RWPE2 (cell line): Measurements from ENCODE around the gene SP3.

Experiments used
- ATAC-seq: fragments of 200-7000 bp; cut with Tn5 transposase; 3 replicates; pipeline ENCODE4 v1.9.1; 2021; ENCODE audit warnings: low read depth
- DNase-seq: peaks from one replicate; pipeline ENCODE4 v3.0.0-alpha.2; 2020; ENCODE audit warnings: low spot score
- H3K27ac ChIP-seq: fragments of 450-650 bp; 2 replicates; pipeline ENCODE4 v1.5.1; 2017; ENCODE audit warnings: mild to moderate bottlenecking; ENCODE audit not compliant: poor library complexity, severe bottlenecking
- H3K27me3 ChIP-seq: fragments of 250-450 bp; sonication (Bioruptor Pico); 2 replicates; pipeline ENCODE4 v1.5.1; 2021; ENCODE audit warnings: mild to moderate bottlenecking, moderate library complexity; ENCODE audit not compliant: insufficient read depth, poor library complexity, severe bottlenecking
- H3K36me3 ChIP-seq: fragments of 250-450 bp; sonication (Bioruptor Pico); 2 replicates; pipeline ENCODE4 v1.5.1; 2020; ENCODE audit warnings: low read depth, mild to moderate bottlenecking, moderate library complexity
- H3K4me1 ChIP-seq: fragments of 250-450 bp; sonication (Bioruptor Pico); 2 replicates; pipeline ENCODE4 v1.5.1; 2021; ENCODE audit warnings: mild to moderate bottlenecking, moderate library complexity; ENCODE audit not compliant: insufficient read depth, poor library complexity, severe bottlenecking
- H3K4me3 ChIP-seq: fragments of 250-450 bp; sonication (Bioruptor Pico); 2 replicates; pipeline ENCODE4 v1.5.1; 2021; ENCODE audit warnings: mild to moderate bottlenecking, moderate library complexity; ENCODE audit not compliant: severe bottlenecking
- H3K9me3 ChIP-seq: fragments of 250-450 bp; sonication (Bioruptor Pico); 2 replicates; pipeline ENCODE4 v1.5.1; 2021; ENCODE audit warnings: mild to moderate bottlenecking, moderate library complexity; ENCODE audit not compliant: severe bottlenecking
- TF ChIP-seq, protein P1 (sequence below): fragments of 450-650 bp; IDR thresholded peaks from one replicate; pipeline ENCODE4 v1.5.1; 2017; ENCODE audit warnings: mild to moderate bottlenecking, moderate library complexity; ENCODE audit not compliant: poor library complexity, severe bottlenecking

SP3 gene

GRCh38 chr2:173957517-173957916, 7.7 kb downstream of the SP3 start:
- ATAC-seq (no peak), DNase-seq (no peak)
- TF ChIP-seq, protein P1, sequence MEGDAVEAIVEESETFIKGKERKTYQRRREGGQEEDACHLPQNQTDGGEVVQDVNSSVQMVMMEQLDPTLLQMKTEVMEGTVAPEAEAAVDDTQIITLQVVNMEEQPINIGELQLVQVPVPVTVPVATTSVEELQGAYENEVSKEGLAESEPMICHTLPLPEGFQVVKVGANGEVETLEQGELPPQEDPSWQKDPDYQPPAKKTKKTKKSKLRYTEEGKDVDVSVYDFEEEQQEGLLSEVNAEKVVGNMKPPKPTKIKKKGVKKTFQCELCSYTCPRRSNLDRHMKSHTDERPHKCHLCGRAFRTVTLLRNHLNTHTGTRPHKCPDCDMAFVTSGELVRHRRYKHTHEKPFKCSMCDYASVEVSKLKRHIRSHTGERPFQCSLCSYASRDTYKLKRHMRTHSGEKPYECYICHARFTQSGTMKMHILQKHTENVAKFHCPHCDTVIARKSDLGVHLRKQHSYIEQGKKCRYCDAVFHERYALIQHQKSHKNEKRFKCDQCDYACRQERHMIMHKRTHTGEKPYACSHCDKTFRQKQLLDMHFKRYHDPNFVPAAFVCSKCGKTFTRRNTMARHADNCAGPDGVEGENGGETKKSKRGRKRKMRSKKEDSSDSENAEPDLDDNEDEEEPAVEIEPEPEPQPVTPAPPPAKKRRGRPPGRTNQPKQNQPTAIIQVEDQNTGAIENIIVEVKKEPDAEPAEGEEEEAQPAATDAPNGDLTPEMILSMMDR, result no peak
- Histone ChIP-seq H3K4me1 (peaks cover 27% of the 10 kb centered on the region), H3K9me3 (peaks cover 4% of the 10 kb centered on the region), H3K27ac (no peak overlapping the region), H3K36me3 (peaks cover 64% of the 10 kb centered on the region), H3K27me3 (no peaks in the 10 kb centered on the region), H3K4me3 (no peak overlapping the region)

GRCh38 chr2:173956454-173956853, 8.7 kb downstream of the SP3 start:
- Histone ChIP-seq H3K36me3 (peaks cover 63% of the 10 kb centered on the region), H3K27ac (no peak overlapping the region)

GRCh38 chr2:173955867-173956266, 9.3 kb downstream of the SP3 start:
- ATAC-seq (no peak), DNase-seq (no peak)
- no peak overlapping the region for H3K4me3 ChIP-seq
- H3K27me3 ChIP-seq, result no peaks in the 10 kb centered on the region
- H3K9me3 ChIP-seq, result no peaks in the 10 kb centered on the region
- peaks cover 60% of the 10 kb centered on the region for H3K36me3 ChIP-seq
- peaks cover 24% of the 10 kb centered on the region for H3K4me1 ChIP-seq
- H3K27ac ChIP-seq, result no peak overlapping the region
- TF ChIP-seq, protein P1, result no peak

More at GRCh38 chr2:173956454-173956853, 8.7 kb downstream of the SP3 start:
- Histone ChIP-seq H3K27me3 (no peaks in the 10 kb centered on the region), H3K4me3 (no peak overlapping the region), H3K4me1 (peaks cover 24% of the 10 kb centered on the region), H3K9me3 (peaks cover 3% of the 10 kb centered on the region)
- DNase-seq, result no peak
- TF ChIP-seq, protein P1, result no peak
- no peak for ATAC-seq

DNA sequence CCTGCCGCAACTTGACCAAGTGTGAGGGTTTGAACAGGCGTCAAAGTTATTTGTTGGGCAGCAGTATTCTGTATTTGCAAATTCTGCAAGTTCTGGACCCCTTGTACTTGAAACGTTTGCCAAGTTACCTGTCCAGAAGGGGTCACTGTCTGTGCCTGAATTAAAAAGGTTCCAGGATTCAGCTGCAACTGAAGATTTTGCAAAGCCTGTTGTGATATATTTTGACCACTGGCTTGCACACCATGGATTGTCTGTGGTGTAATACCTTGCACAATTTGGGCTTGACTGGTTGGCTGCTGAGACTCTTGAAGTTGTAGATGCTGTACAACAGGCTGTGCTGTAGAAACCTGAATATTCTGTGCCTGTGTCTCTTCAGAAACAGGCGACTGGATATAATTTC, 10.2 kb downstream of the SP3 start:
- ATAC-seq, result no peak
- H3K36me3 ChIP-seq, result peaks cover 61% of the 10 kb centered on the region
- H3K27me3 ChIP-seq, result no peaks in the 10 kb centered on the region
- H3K27ac ChIP-seq, result no peak overlapping the region
- H3K9me3 ChIP-seq, result no peaks in the 10 kb centered on the region
- H3K4me1 ChIP-seq, result peaks cover 23% of the 10 kb centered on the region
- no peak overlapping the region for H3K4me3 ChIP-seq
- no peak for DNase-seq
- TF ChIP-seq, protein P1, result peak; percentile 29

DNA sequence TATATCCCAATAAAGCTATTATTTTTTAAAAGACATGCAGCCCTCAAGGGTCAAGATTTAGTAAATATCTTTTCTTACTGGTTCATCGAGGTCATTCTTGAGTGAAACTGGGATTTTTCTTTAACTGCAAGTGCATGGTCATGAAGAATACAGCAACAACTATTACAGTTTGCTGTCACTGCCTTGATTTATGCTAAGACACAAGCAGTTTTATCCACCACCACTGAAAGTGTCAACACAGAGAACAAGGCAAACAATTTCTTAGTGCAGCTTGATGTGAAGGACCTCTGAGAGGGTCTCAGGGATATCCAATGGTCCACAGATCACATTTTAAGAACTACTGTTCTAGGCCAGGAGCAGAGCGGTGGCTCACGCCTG, 12.1 kb downstream of the SP3 start:
- Histone ChIP-seq H3K9me3 (no peaks in the 10 kb centered on the region), H3K27me3 (no peaks in the 10 kb centered on the region), H3K27ac (no peak overlapping the region), H3K4me1 (peaks cover 27% of the 10 kb centered on the region), H3K36me3 (peaks cover 66% of the 10 kb centered on the region), H3K4me3 (no peak overlapping the region)
- TF ChIP-seq, protein P1, result no peak
- ATAC-seq, result no peak
- DNase-seq, result no peak
